Thyroid gland (tissue), 4 donors: ENCODE measurements around the gene LDLRAD3. TPM values are rescaled to one million over a fixed set of nuclear protein-coding genes. Genes with fewer than 3 reads are reported as not detected.

Experiments
- DNase-seq, 2 donors: peaks; one replicate each; pipeline ENCODE4 v3.0.0-alpha.2; 2019
- H3K27ac ChIP-seq, 3 donors: fragments of 200-600 bp; sonication (generic); 1 replicate in 2 of 3; 2 replicates in 1 of 3; pipeline ENCODE4 v1.5.1; 2016 to 2019; ENCODE audit warnings: mild to moderate bottlenecking in 1 of 3, moderate library complexity in 1 of 3
- H3K27me3 ChIP-seq: fragments of 200-600 bp; sonication (generic); one replicate; pipeline ENCODE4 v1.5.1; 2019
- H3K36me3 ChIP-seq, 2 donors: fragments of 200-600 bp; sonication (generic); one replicate each; pipeline ENCODE4 v1.5.1; 2016 to 2019
- H3K4me1 ChIP-seq, 2 donors: fragments of 200-600 bp; sonication (generic); one replicate each; pipeline ENCODE4 v1.5.1; 2017 to 2019
- H3K4me3 ChIP-seq, 3 donors: fragments of 200-600 bp; sonication (generic); replicated peaks in 1 of 3; 1 replicate in 2 of 3; 2 replicates in 1 of 3; pipeline ENCODE4 v1.5.1; 2016; ENCODE audit warnings: mild to moderate bottlenecking in 1 of 3
- H3K9me3 ChIP-seq: fragments of 200-600 bp; sonication (generic); one replicate; pipeline ENCODE4 v1.5.1; 2017
- POLR2A ChIP-seq, 2 donors: fragments of 450-650 bp; IDR thresholded peaks; one replicate each; pipeline ENCODE4 v1.6.1; 2017; ENCODE audit warnings: antibody characterized with exemption in 2 of 2, mild to moderate bottlenecking in 2 of 2, moderate library complexity in 1 of 2
- WGBS, 2 donors: methylation state at CpG; one replicate each; pipeline ENCODE4 v1.1.5; 2017; 5-methylcytosine and 5-hydroxymethylcytosine counted together
- intact Hi-C: fragments of 100-400 bp; cut with DNase I; formaldehyde crosslinking; loops from one replicate; pipeline ENCODE4 v1.15.1; 2023
- total RNA-seq, 4 donors: library from RNA; depleted of rRNA; stranded (reverse); fragments of >200 nt; gene quantifications; one replicate each; pipeline ENCODE4 v1.2.3, GENCODE V29; 2016
- TF ChIP-seq, protein P1 (sequence below), 6 experiments: fragments of 200-600 bp in 3 of 6; fragments of 450-650 bp in 3 of 6; sonication (generic) in 3 of 6; IDR thresholded peaks; one replicate each; pipeline ENCODE4 v1.5.1; 2016 to 2019; ENCODE audit warnings: antibody characterized with exemption in 6 of 6, mild to moderate bottlenecking in 2 of 6, inconsistent platforms in 1 of 6, moderate library complexity in 1 of 6

The LDLRAD3 gene
- total RNA-seq, 4 donors from 2014 or later, result 3.6 to 9.3 (median 6.2) TPM

DNA sequence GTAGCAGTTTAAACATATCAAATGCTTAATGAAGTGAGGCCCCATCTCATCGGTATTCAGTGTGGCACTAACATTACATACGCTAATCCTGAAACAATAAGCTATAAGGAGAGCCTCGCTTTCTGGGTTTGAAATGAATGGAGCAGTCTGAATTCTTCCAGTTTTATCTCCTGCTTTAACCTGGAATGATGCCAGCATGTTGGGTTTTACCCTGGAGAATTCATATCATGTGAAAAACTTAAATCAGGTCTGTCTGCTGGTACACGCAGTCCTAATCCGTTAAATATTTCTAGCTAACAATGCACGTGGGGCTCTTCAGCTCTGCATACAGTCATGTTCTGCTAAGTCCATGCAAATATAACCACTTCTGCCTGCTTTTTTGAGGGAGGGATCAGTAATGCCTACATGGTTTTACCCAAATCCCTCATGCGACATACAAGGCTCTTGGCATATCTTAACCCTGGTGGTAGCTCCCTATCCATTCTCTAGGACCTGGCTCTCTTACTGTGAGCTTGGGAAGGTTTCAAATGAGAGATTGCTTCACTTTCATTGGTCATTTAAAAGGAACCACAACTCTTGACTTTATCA is 252.6 kb downstream of the LDLRAD3 start:
- intact Hi-C loops, result no loop called here
- H3K36me3 ChIP-seq, result no peaks in the 10 kb centered on the region
- H3K4me1 ChIP-seq, result no peaks in the 10 kb centered on the region
- H3K9me3 ChIP-seq, result no peaks in the 10 kb centered on the region
- no peak overlapping the region for H3K27ac ChIP-seq
- H3K27me3 ChIP-seq, result no peaks in the 10 kb centered on the region
- no peak for TF ChIP-seq POLR2A (IDR thresholded peaks at IDR 0.05)
- TF ChIP-seq, protein P1, sequence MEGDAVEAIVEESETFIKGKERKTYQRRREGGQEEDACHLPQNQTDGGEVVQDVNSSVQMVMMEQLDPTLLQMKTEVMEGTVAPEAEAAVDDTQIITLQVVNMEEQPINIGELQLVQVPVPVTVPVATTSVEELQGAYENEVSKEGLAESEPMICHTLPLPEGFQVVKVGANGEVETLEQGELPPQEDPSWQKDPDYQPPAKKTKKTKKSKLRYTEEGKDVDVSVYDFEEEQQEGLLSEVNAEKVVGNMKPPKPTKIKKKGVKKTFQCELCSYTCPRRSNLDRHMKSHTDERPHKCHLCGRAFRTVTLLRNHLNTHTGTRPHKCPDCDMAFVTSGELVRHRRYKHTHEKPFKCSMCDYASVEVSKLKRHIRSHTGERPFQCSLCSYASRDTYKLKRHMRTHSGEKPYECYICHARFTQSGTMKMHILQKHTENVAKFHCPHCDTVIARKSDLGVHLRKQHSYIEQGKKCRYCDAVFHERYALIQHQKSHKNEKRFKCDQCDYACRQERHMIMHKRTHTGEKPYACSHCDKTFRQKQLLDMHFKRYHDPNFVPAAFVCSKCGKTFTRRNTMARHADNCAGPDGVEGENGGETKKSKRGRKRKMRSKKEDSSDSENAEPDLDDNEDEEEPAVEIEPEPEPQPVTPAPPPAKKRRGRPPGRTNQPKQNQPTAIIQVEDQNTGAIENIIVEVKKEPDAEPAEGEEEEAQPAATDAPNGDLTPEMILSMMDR (IDR thresholded peaks at IDR 0.05), result no peak
- 61 to 62% methylated on average over 7 of the region's 7 CpGs for WGBS, 2 donors
- DNase-seq, result no peak
- H3K4me3 ChIP-seq, result no peak overlapping the region

DNA sequence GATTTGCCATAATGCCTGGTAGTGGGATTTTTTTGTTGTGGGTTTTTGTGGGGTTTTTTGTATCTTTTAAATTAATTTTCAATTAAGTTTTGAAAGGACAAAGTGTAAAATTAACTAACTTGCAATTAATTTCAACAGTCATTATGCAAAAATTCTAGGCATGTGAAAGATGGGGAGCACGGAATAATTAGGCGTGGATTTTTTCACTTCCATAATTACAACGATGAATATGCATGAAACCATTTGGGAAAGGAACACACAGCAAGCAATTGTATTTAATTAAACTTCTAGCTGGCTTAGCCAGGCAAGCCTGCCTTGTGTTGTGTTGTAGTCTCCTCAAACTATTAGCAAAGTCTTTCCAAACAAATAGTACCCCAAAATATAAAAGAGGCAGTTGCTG is 257.5 kb downstream of the LDLRAD3 start:
- H3K4me1 ChIP-seq, result no peaks in the 10 kb centered on the region
- no peak overlapping the region for H3K27ac ChIP-seq
- no peaks in the 10 kb centered on the region for H3K36me3 ChIP-seq
- no peaks in the 10 kb centered on the region for H3K9me3 ChIP-seq
- no peak for DNase-seq
- 95 to 97% methylated on average over 3 of the region's 3 CpGs for WGBS, 2 donors
- intact Hi-C loops, result no loop called here
- TF ChIP-seq POLR2A (IDR thresholded peaks at IDR 0.05), result no peak
- TF ChIP-seq, protein P1 (IDR thresholded peaks at IDR 0.05), result no peak
- no peaks in the 10 kb centered on the region for H3K27me3 ChIP-seq
- H3K4me3 ChIP-seq, result no peak overlapping the region

DNA sequence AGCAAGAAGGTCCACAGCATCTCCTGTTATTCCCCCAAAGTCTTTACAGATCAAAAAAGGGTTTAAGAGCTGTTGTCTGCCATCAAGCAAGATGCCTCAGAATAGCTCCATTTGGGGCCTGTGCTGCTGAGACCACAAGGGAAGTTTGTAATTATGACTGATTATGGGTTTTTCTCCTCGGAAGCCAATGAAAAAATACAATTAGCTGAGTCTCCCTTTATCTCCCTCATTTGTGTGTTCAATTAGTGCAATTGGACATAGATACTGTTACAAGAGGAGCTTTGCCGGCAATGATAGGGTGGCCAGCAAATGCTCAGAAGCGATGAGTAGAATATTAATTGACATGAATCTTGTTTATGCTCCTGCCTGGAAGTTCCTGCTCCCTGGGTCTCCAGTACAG is 261.7 kb downstream of the LDLRAD3 start:
- no peaks in the 10 kb centered on the region for H3K27me3 ChIP-seq
- 92 to 97% methylated on average over 3 of the region's 3 CpGs for WGBS, 2 donors
- no peak for TF ChIP-seq POLR2A (IDR thresholded peaks at IDR 0.05)
- TF ChIP-seq, protein P1 (IDR thresholded peaks at IDR 0.05), result no peak

DNA sequence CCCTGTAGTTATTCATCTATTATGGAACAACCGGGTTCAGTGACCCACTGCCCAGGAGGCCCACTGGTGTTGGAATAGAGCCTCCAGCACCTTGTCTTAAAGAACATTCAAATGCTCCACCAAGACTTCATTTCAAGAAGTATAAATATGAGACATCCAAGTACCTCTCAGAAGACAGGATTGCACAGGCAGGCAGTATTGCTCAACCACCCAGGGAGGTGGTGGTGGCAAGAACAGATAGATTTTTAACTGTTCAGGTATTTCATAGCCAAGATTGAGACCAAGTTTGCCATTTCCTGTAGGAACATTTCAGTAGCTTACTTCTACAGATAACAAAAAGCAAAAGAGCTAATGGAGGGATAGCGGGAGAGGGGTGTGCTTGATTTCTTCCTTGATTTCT is 266.7 kb downstream of the LDLRAD3 start:
- intact Hi-C loops, result no loop called here
- WGBS, 2 donors, result 97 to 98% methylated on average over 2 of the region's 2 CpGs
- no peaks in the 10 kb centered on the region for H3K9me3 ChIP-seq
- H3K4me1 ChIP-seq, result no peaks in the 10 kb centered on the region
- no peak for TF ChIP-seq POLR2A (IDR thresholded peaks at IDR 0.05)
- TF ChIP-seq, protein P1 (IDR thresholded peaks at IDR 0.05), result no peak
- H3K4me3 ChIP-seq, result no peak overlapping the region
- H3K27me3 ChIP-seq, result no peaks in the 10 kb centered on the region
- no peak for DNase-seq
- H3K27ac ChIP-seq, result no peak overlapping the region
- H3K36me3 ChIP-seq, result no peaks in the 10 kb centered on the region

More for the DNA sequence above, 261.7 kb downstream of the LDLRAD3 start:
- DNase-seq, result no peak
- Histone ChIP-seq H3K4me1 (no peaks in the 10 kb centered on the region), H3K36me3 (no peaks in the 10 kb centered on the region), H3K27ac (no peak overlapping the region), H3K4me3 (no peak overlapping the region), H3K9me3 (no peaks in the 10 kb centered on the region)
- intact Hi-C loops, result no loop called here

GRCh38 chr11:36211761-36212430 is 268.0 kb downstream of the LDLRAD3 start:
- H3K4me1 ChIP-seq, result no peaks in the 10 kb centered on the region
- H3K36me3 ChIP-seq, result no peaks in the 10 kb centered on the region
- intact Hi-C loops, result no loop called here
- no peak for TF ChIP-seq POLR2A (IDR thresholded peaks at IDR 0.05)
- TF ChIP-seq, protein P1 (IDR thresholded peaks at IDR 0.05), result no peak
- no peaks in the 10 kb centered on the region for H3K27me3 ChIP-seq
- H3K4me3 ChIP-seq, result no peak overlapping the region
- H3K9me3 ChIP-seq, result no peaks in the 10 kb centered on the region
- WGBS, 2 donors, result 90% methylated on average over 8 of the region's 8 CpGs
- no peak overlapping the region for H3K27ac ChIP-seq
- DNase-seq, result no peak
